GM19023 (cell line): ENCODE measurements around the gene HRC.
A peak's percentile ranks its signal among the peaks of the same experiment; 100 is the strongest.

Source experiments
- ATAC-seq: cut with Tn5 transposase; IDR thresholded peaks from one replicate; pipeline ENCODE4 v1.9.1; 2021; ENCODE audit warnings: mild to moderate bottlenecking, moderate library complexity; ENCODE audit not compliant: unreplicated experiment

The HRC gene

GRCh38 chr19:49117677-49118564, 37.3 kb downstream of the HRC start:
- no peak for ATAC-seq

- ATAC-seq = no peak
Measured at GRCh38 chr19:49116544-49116943, 38.7 kb downstream of the HRC start.

- ATAC-seq = no peak
Measured at GRCh38 chr19:49114630-49115363, 40.4 kb downstream of the HRC start.

GRCh38 chr19:49113762-49114629, 41.2 kb downstream of the HRC start, which contains the start of gene LIN7B:
TSS of gene LIN7B (plus strand) at chr19:49114370. CDS start at chr19:49114405, 35 bp downstream.
- ATAC-seq = peak; percentile 49

GRCh38 chr19:49111218-49111998, 43.8 kb downstream of the HRC start:
- no peak for ATAC-seq

GRCh38 chr19:49110567-49110966, 44.6 kb downstream of the HRC start:
- no peak for ATAC-seq

GRCh38 chr19:49109569-49110233, 45.5 kb downstream of the HRC start:
- no peak for ATAC-seq

- no peak for ATAC-seq
Measured at GRCh38 chr19:49109051-49109450, 46.1 kb downstream of the HRC start.

- no peak for ATAC-seq
Measured at GRCh38 chr19:49107625-49108459, 47.4 kb downstream of the HRC start.

- ATAC-seq = no peak
Measured at GRCh38 chr19:49106648-49107135, 48.5 kb downstream of the HRC start.

- no peak for ATAC-seq
Measured at GRCh38 chr19:49104229-49104864, 50.8 kb downstream of the HRC start.

GRCh38 chr19:49103331-49104085, 51.7 kb downstream of the HRC start:
- no peak for ATAC-seq

- no peak for ATAC-seq
Measured at GRCh38 chr19:49102303-49102702, 52.9 kb downstream of the HRC start.
